ENCODE results near the gene DPYSL3.

DPYSL3 gene

GRCh38 chr5:147522435-147522834 lies 12.6 kb upstream of the DPYSL3 start:
- Histone ChIP-seq H3K9me2 (replicated peaks; ENCODE audit: insufficient read depth, low read length) (no peaks in the 10 kb centered on the region), H4K20me1 (ENCODE audit: low read depth, low read length) (no peaks in the 10 kb centered on the region), H3K4me3 (ENCODE audit: insufficient read depth, low read length, poor library complexity, severe bottlenecking) (no peak overlapping the region), H3K36me3 (ENCODE audit: low read length) (no peaks in the 10 kb centered on the region), H3K27me3 (ENCODE audit: low read length) (no peaks in the 10 kb centered on the region), H3K27ac (ENCODE audit: low read depth, low read length) (no peak overlapping the region), H2AFZ (ENCODE audit: low read depth, low read length, severe bottlenecking) (no peak overlapping the region), H3K9ac (ENCODE audit: low read length) (no peak overlapping the region), H3F3A (ENCODE audit: insufficient read depth) (no peaks in the 10 kb centered on the region), H3K79me2 (ENCODE audit: insufficient read depth, low read length) (no peaks in the 10 kb centered on the region), H3K4me2 (ENCODE audit: low read depth, low read length, poor library complexity, severe bottlenecking) (no peak overlapping the region), H3K9me3 (ENCODE audit: insufficient read depth, low read length) (no peaks in the 10 kb centered on the region)
- no peak for TF ChIP-seq EZH2phosphoT487 (conservative IDR thresholded peaks at IDR 0.05; ENCODE audit: low read length)
- TF ChIP-seq, protein P1, sequence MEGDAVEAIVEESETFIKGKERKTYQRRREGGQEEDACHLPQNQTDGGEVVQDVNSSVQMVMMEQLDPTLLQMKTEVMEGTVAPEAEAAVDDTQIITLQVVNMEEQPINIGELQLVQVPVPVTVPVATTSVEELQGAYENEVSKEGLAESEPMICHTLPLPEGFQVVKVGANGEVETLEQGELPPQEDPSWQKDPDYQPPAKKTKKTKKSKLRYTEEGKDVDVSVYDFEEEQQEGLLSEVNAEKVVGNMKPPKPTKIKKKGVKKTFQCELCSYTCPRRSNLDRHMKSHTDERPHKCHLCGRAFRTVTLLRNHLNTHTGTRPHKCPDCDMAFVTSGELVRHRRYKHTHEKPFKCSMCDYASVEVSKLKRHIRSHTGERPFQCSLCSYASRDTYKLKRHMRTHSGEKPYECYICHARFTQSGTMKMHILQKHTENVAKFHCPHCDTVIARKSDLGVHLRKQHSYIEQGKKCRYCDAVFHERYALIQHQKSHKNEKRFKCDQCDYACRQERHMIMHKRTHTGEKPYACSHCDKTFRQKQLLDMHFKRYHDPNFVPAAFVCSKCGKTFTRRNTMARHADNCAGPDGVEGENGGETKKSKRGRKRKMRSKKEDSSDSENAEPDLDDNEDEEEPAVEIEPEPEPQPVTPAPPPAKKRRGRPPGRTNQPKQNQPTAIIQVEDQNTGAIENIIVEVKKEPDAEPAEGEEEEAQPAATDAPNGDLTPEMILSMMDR (IDR thresholded peaks at IDR 0.05; ENCODE audit: insufficient read depth, low read length, poor library complexity, severe bottlenecking) = no peak

GRCh38 chr5:147520450-147520849 lies 10.6 kb upstream of the DPYSL3 start:
- Histone ChIP-seq H3F3A (ENCODE audit: insufficient read depth) (no peaks in the 10 kb centered on the region), H3K79me2 (ENCODE audit: insufficient read depth, low read length) (no peaks in the 10 kb centered on the region), H3K27ac (ENCODE audit: low read depth, low read length) (no peak overlapping the region), H3K9me2 (replicated peaks; ENCODE audit: insufficient read depth, low read length) (no peaks in the 10 kb centered on the region), H4K20me1 (ENCODE audit: low read depth, low read length) (no peaks in the 10 kb centered on the region), H3K9me3 (ENCODE audit: insufficient read depth, low read length) (no peaks in the 10 kb centered on the region), H3K4me3 (ENCODE audit: insufficient read depth, low read length, poor library complexity, severe bottlenecking) (no peak overlapping the region), H3K27me3 (ENCODE audit: low read length) (no peaks in the 10 kb centered on the region), H3K4me2 (ENCODE audit: low read depth, low read length, poor library complexity, severe bottlenecking) (no peak overlapping the region), H3K36me3 (ENCODE audit: low read length) (no peaks in the 10 kb centered on the region), H2AFZ (ENCODE audit: low read depth, low read length, severe bottlenecking) (no peak overlapping the region), H3K9ac (ENCODE audit: low read length) (no peak overlapping the region)
- TF ChIP-seq EZH2phosphoT487 (conservative IDR thresholded peaks at IDR 0.05; ENCODE audit: low read length) = no peak
- TF ChIP-seq, protein P1 (IDR thresholded peaks at IDR 0.05; ENCODE audit: insufficient read depth, low read length, poor library complexity, severe bottlenecking) = no peak

GRCh38 chr5:147519380-147519779 lies 9.5 kb upstream of the DPYSL3 start:
- no peaks in the 10 kb centered on the region for H3K36me3 ChIP-seq (ENCODE audit: low read length)
- no peaks in the 10 kb centered on the region for H3K9me2 ChIP-seq (replicated peaks; ENCODE audit: insufficient read depth, low read length)
- no peak overlapping the region for H3K4me2 ChIP-seq (ENCODE audit: low read depth, low read length, poor library complexity, severe bottlenecking)
- H2AFZ ChIP-seq (ENCODE audit: low read depth, low read length, severe bottlenecking) = no peak overlapping the region
- no peaks in the 10 kb centered on the region for H3F3A ChIP-seq (ENCODE audit: insufficient read depth)
- H3K27ac ChIP-seq (ENCODE audit: low read depth, low read length) = no peak overlapping the region
- H3K9ac ChIP-seq (ENCODE audit: low read length) = no peak overlapping the region
- no peaks in the 10 kb centered on the region for H4K20me1 ChIP-seq (ENCODE audit: low read depth, low read length)
- H3K27me3 ChIP-seq (ENCODE audit: low read length) = no peaks in the 10 kb centered on the region
- H3K79me2 ChIP-seq (ENCODE audit: insufficient read depth, low read length) = no peaks in the 10 kb centered on the region
- TF ChIP-seq, protein P1 (IDR thresholded peaks at IDR 0.05; ENCODE audit: insufficient read depth, low read length, poor library complexity, severe bottlenecking) = no peak
- TF ChIP-seq EZH2phosphoT487 (conservative IDR thresholded peaks at IDR 0.05; ENCODE audit: low read length) = no peak
- H3K4me3 ChIP-seq (ENCODE audit: insufficient read depth, low read length, poor library complexity, severe bottlenecking) = no peak overlapping the region
- no peaks in the 10 kb centered on the region for H3K9me3 ChIP-seq (ENCODE audit: insufficient read depth, low read length)

Measured in SU-DHL-6 (cell line).